Caco-2 (cell line): ENCODE data around the gene ANKRD28. TPM values are rescaled to one million over a fixed set of nuclear protein-coding genes. Genes with fewer than 3 reads are reported as not detected.

Experiments used
- BruUV-seq: library from RNA; stranded (reverse); fragments of 400-500 nt; replicated peaks from 2 replicates; lab custom pipeline; 2021; lab: Mats Ljungman, UMichigan
- CTCF ChIA-PET: fragments of 300-600 bp; sonication (Branson Sonifier 250); formaldehyde crosslinking; loops from one replicate; lab custom pipeline; 2022; ENCODE audit warnings: antibody characterized with exemption; lab: Charles Lee
- POLR2A ChIA-PET: fragments of 300-600 bp; sonication (Branson Sonifier 250); formaldehyde crosslinking; loops from one replicate; lab custom pipeline; 2022; ENCODE audit warnings: antibody characterized with exemption; lab: Charles Lee
- DNase-seq, 2 experiments: peaks; one replicate each; pipeline versions ENCODE4 v3.0.0 to v3.0.0-alpha.2; 2020 to 2022
- H3K27me3 ChIP-seq: replicated peaks from 2 replicates; pipeline ENCODE4 v1.6.0; 2011; ENCODE audit warnings: low read length; ENCODE audit not compliant: control insufficient read depth, insufficient read depth
- H3K36me3 ChIP-seq: 2 replicates; pipeline ENCODE4 v1.5.1; 2011; ENCODE audit warnings: low read length; ENCODE audit not compliant: control insufficient read depth, insufficient read depth
- H3K4me1 ChIP-seq: fragments of 250-450 bp; sonication (Bioruptor Pico); 2 replicates; pipeline ENCODE4 v1.5.1; 2020; ENCODE audit warnings: mild to moderate bottlenecking
- H3K4me3 ChIP-seq: 2 replicates; pipeline ENCODE4 v1.5.1; 2011; ENCODE audit warnings: low read depth, mild to moderate bottlenecking, control low read depth, low read length
- H3K9me3 ChIP-seq: fragments of 250-450 bp; sonication (Bioruptor Pico); 2 replicates; pipeline ENCODE4 v1.5.1; 2020; ENCODE audit warnings: mild to moderate bottlenecking, moderate library complexity
- H3K27ac Mint-ChIP-seq: one replicate; pipeline ENCODE4 v1.8.0; 2022; ENCODE audit warnings: mixed read lengths; ENCODE audit not compliant: unreplicated experiment
- H3K27me3 Mint-ChIP-seq: one replicate; pipeline ENCODE4 v1.8.0; 2022; ENCODE audit warnings: mixed read lengths; ENCODE audit not compliant: insufficient read depth, unreplicated experiment
- H3K36me3 Mint-ChIP-seq: one replicate; pipeline ENCODE4 v1.8.0; 2022; ENCODE audit warnings: mild to moderate bottlenecking, mixed read lengths; ENCODE audit not compliant: insufficient read depth, unreplicated experiment
- H3K4me1 Mint-ChIP-seq: one replicate; pipeline ENCODE4 v1.8.0; 2022; ENCODE audit warnings: low read depth, mixed read lengths; ENCODE audit not compliant: unreplicated experiment
- H3K4me3 Mint-ChIP-seq: one replicate; pipeline ENCODE4 v1.8.0; 2022; ENCODE audit warnings: mild to moderate bottlenecking, moderate library complexity, mixed read lengths; ENCODE audit not compliant: unreplicated experiment
- H3K9me3 Mint-ChIP-seq: one replicate; pipeline ENCODE4 v1.8.0; 2022; ENCODE audit warnings: mixed read lengths; ENCODE audit not compliant: unreplicated experiment
- intact Hi-C: fragments of 100-400 bp; cut with micrococcal nuclease; formaldehyde crosslinking; loops from one replicate; pipeline ENCODE4 v1.10.0; 2022; ENCODE audit not compliant: unreplicated experiment
- total RNA-seq: library from RNA; stranded (reverse); gene quantifications from 2 replicates; pipeline ENCODE4 v1.2.3, GENCODE V29; 2022
- TF ChIP-seq, protein P1 (sequence below), 2 experiments: fragments of 200-600 bp in 1 of 2; IDR thresholded peaks; 1 replicate in 1 of 2; 2 replicates in 1 of 2; pipeline versions ENCODE4 v1.5.1 to v1.8.0; 2011 to 2022; ENCODE audit warnings: antibody characterized with exemption in 1 of 2, control low read depth in 1 of 2, inconsistent platforms in 1 of 2, low read depth in 1 of 2, low read length in 1 of 2, mild to moderate bottlenecking in 1 of 2, moderate library complexity in 1 of 2; ENCODE audit not compliant: insufficient read depth in 1 of 2, severe bottlenecking in 1 of 2, unreplicated experiment in 1 of 2

The ANKRD28 gene
- total RNA-seq, 1 experiment from 2014 or later = 37.2 TPM

DNA sequence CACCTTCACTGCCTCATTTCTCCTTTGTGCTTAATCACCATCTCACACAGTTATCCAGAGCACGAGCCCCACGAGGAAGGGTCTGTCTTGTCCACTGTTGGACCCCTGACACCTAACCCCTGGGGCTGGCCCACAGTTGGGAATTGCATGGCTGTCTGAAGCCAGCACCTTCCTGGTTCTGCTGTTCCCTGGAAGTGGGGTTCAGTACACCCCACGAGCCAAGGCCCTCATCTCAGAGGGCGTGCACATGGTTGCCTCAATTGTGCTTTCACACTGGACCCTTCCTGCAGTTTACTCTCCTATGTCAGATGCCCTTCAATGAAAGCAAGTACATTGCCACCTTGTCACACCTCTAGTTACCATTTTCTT lies 165.6 kb downstream of the ANKRD28 start:
- H3K4me1 ChIP-seq = no peaks in the 10 kb centered on the region
- H3K36me3 Mint-ChIP-seq = no peaks in the 10 kb centered on the region
- H3K4me3 ChIP-seq = no peak overlapping the region
- intact Hi-C loops = no loop called here
- H3K9me3 Mint-ChIP-seq = no peaks in the 10 kb centered on the region
- no peaks in the 10 kb centered on the region for H3K27me3 Mint-ChIP-seq
- H3K9me3 ChIP-seq = no peaks in the 10 kb centered on the region
- CTCF ChIA-PET = no interaction called here
- H3K4me1 Mint-ChIP-seq = no peaks in the 10 kb centered on the region
- no TSS peak for BruUV-seq
- POLR2A ChIA-PET = no interaction called here
- no peak overlapping the region for H3K4me3 Mint-ChIP-seq
- no peak overlapping the region for H3K27ac Mint-ChIP-seq
- TF ChIP-seq, protein P1, sequence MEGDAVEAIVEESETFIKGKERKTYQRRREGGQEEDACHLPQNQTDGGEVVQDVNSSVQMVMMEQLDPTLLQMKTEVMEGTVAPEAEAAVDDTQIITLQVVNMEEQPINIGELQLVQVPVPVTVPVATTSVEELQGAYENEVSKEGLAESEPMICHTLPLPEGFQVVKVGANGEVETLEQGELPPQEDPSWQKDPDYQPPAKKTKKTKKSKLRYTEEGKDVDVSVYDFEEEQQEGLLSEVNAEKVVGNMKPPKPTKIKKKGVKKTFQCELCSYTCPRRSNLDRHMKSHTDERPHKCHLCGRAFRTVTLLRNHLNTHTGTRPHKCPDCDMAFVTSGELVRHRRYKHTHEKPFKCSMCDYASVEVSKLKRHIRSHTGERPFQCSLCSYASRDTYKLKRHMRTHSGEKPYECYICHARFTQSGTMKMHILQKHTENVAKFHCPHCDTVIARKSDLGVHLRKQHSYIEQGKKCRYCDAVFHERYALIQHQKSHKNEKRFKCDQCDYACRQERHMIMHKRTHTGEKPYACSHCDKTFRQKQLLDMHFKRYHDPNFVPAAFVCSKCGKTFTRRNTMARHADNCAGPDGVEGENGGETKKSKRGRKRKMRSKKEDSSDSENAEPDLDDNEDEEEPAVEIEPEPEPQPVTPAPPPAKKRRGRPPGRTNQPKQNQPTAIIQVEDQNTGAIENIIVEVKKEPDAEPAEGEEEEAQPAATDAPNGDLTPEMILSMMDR (IDR thresholded peaks at IDR 0.05; ENCODE audit: insufficient read depth in 1 of 2, low read depth in 1 of 2, low read length in 1 of 2, severe bottlenecking in 1 of 2, unreplicated experiment in 1 of 2) = no peak
- H3K27me3 ChIP-seq = no peaks in the 10 kb centered on the region
- no peak for DNase-seq
- no peaks in the 10 kb centered on the region for H3K36me3 ChIP-seq

DNA sequence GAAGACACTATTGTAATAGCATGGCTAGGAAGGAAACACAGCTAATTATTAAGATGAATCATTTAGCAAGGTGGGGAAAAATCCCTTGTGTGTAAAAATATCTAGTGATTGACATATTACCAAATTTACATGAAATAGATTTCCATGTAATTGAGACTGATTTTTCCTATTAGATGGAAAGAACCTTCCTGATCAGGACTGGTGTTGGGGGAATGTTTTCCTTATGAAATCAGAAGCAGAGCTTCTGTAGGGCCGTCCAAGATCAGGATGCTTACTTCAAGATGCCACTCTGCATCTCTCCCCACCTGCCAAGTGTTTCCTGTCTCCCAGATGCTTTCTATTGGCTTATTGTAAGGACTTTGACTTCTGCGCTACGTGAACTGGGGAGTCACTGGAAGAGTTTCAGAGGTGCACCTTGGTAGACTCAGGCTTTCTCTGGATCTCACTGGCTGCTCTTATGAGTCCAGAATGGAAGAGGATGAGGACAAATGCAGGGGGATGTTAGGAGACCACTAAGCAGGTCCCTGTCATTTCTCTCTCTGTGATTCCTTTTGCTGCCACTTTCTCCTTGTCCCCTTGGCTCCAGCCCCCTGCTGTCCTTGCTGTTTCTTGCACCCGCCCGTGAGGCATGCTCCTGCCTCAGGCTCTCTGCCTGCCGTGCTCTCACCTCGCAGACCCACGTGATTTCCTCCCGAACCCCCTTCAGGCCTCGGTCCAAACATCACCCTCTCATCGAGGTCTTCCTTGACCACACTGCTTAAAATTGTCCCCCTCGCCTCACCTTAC lies 166.2 kb downstream of the ANKRD28 start:
- no peak overlapping the region for H3K27ac Mint-ChIP-seq
- Histone ChIP-seq H3K4me3 (no peak overlapping the region), H3K36me3 (no peaks in the 10 kb centered on the region), H3K9me3 (no peaks in the 10 kb centered on the region), H3K27me3 (no peaks in the 10 kb centered on the region), H3K4me1 (no peaks in the 10 kb centered on the region)
- H3K4me3 Mint-ChIP-seq = no peak overlapping the region
- intact Hi-C loops = no loop called here
- no peaks in the 10 kb centered on the region for H3K27me3 Mint-ChIP-seq
- H3K9me3 Mint-ChIP-seq = no peaks in the 10 kb centered on the region
- DNase-seq = no peak
- no peaks in the 10 kb centered on the region for H3K36me3 Mint-ChIP-seq
- POLR2A ChIA-PET = no interaction called here
- CTCF ChIA-PET = interaction anchor here (1.3 kb wide), 1 partner anchor 30 kb away, joined by 5 read pairs; the partner anchor contains the start of gene BTD
- BruUV-seq = no TSS peak
- H3K4me1 Mint-ChIP-seq = no peaks in the 10 kb centered on the region
- TF ChIP-seq, protein P1 (IDR thresholded peaks at IDR 0.05; ENCODE audit: insufficient read depth in 1 of 2, low read depth in 1 of 2, low read length in 1 of 2, severe bottlenecking in 1 of 2, unreplicated experiment in 1 of 2) = no peak

DNA sequence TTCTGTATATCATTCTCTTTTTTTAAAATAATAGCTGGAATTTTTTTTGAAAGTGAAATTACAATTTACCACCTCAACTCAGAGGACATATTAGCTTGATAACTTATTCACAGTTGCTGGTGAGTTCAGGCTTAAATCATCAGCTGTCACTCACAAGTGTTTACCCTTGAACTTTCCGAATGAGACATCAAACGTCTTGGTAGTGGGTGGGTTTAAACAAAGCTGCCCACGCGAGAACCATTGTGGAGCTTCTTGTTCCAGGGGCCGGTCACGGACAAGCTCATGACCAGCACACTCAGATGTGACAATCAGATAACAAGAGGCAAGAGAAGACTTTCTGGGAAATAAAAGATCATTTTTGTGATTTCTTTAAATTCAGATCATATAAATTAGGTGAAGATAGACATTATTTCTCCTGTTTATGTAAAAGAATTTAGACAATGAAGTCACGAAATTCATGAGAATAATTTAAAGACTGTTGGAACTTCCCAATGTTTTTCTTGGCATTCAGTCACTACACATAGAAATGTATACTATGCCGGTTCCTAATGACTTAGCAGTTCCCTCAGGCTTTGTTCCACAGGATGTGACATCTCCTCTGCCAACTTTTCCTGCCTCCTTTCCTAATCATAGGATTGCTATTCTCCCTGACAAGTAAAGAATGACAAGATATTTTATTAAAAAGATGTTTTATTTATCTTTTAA lies 167.0 kb downstream of the ANKRD28 start:
- H3K27ac Mint-ChIP-seq = no peak overlapping the region

More for the DNA sequence above, 167.0 kb downstream of the ANKRD28 start:
- TF ChIP-seq, protein P1 (IDR thresholded peaks at IDR 0.05; ENCODE audit: insufficient read depth in 1 of 2, low read depth in 1 of 2, low read length in 1 of 2, severe bottlenecking in 1 of 2, unreplicated experiment in 1 of 2) = no peak
- intact Hi-C loops = loop anchor here (1.0 kb wide), 2 partner anchors 34 to 617 kb away; no protein-coding TSS in a partner anchor
- no peaks in the 10 kb centered on the region for H3K9me3 Mint-ChIP-seq
- Histone ChIP-seq H3K9me3 (no peaks in the 10 kb centered on the region), H3K4me1 (no peaks in the 10 kb centered on the region), H3K27me3 (no peaks in the 10 kb centered on the region), H3K4me3 (no peak overlapping the region), H3K36me3 (no peaks in the 10 kb centered on the region)
- DNase-seq = no peak
- no TSS peak for BruUV-seq
- CTCF ChIA-PET = interaction anchor here (1.3 kb wide), 1 partner anchor 29 kb away, joined by 5 read pairs; the partner anchor contains the start of gene BTD
- no peaks in the 10 kb centered on the region for H3K27me3 Mint-ChIP-seq
- POLR2A ChIA-PET = no interaction called here
- no peaks in the 10 kb centered on the region for H3K36me3 Mint-ChIP-seq
- H3K4me1 Mint-ChIP-seq = no peaks in the 10 kb centered on the region
- H3K4me3 Mint-ChIP-seq = no peak overlapping the region
